Omental fat pad (tissue), 4 donors: ENCODE data around the gene MAP6. TPM values are rescaled to one million over a fixed set of nuclear protein-coding genes. Genes with fewer than 3 reads are reported as not detected.

Source experiments
- ATAC-seq: fragments of 150-250 bp; one replicate; pipeline ENCODE4 v1.9.1; 2016; ENCODE audit warnings: mild to moderate bottlenecking, moderate library complexity; ENCODE audit not compliant: low FRiP score
- DNase-seq: peaks from one replicate; pipeline ENCODE4 v3.0.0-alpha.2; 2019; ENCODE audit warnings: low spot score
- CTCF ChIP-seq, 3 donors: fragments of 450-650 bp; IDR thresholded peaks; one replicate each; pipeline ENCODE4 v1.5.1; 2016 to 2017; ENCODE audit warnings: antibody characterized with exemption in 3 of 3, mild to moderate bottlenecking in 3 of 3, moderate library complexity in 2 of 3
- total RNA-seq, 4 donors: library from RNA; depleted of rRNA; stranded (reverse); fragments of >200 nt; gene quantifications; one replicate each; pipeline ENCODE4 v1.1.0, GENCODE V29; 2016

MAP6 gene
- total RNA-seq, 4 donors from 2014 or later = 3.2 to 7.0 (median 4.2) TPM

- DNase-seq (no peak), ATAC-seq (no peak)
- no peak for TF ChIP-seq CTCF (IDR thresholded peaks at IDR 0.05)
Measured at GRCh38 chr11:75594211-75594610, 74.6 kb downstream of the MAP6 start.

DNA sequence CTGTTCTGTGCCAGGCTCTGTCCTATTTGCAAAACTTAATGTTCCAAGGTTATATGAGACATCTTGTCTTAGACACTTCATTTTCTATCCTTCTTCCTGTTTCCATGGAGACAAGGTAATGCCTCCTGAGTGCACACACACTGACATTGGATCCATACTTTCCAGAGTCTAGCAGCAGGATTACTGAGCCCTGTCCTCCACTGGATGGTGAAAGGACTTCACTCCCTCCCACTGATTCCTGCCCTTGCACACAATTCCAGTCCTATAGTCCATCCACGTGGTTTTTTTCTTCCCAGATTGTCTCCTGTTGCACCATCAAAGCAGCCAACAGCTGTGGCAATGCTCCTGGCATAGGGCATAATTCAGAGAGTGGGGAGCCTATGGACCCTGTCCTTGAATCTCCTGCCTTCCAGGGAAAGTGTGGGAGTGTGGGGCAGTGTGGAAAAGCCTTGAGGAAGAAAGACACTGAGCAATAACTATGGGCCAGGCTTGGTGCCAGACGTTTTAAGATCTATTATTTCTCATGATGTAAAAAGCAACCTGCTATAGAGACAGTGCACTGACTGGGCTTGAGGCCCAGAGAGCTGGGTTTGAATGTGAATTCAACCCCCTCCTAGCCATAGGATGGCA, 75.4 kb downstream of the MAP6 start:
- no peak for TF ChIP-seq CTCF (IDR thresholded peaks at IDR 0.05)
- ATAC-seq (no peak), DNase-seq (no peak)

DNA sequence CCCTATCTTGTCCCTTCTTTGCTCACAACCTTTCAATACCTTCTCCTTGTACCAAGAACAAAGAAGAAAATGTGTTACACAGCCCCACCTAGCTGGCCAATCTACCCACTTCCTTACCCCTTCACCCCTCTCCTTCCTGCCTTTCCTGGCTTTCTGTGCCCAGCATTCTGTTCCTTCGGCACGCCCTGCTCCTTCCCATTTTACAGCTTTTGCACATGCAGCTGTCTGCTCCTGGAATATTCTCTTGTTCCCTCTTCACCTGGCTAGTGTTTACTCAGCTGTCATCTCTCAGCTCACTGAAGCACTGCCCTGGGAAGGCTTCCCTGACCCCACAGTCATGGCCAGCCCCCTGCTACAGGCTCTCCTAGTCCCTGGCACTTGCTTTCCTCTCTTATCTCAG, 76.1 kb downstream of the MAP6 start:
- no peak for ATAC-seq
- DNase-seq = no peak
- no peak for TF ChIP-seq CTCF (IDR thresholded peaks at IDR 0.05)

DNA sequence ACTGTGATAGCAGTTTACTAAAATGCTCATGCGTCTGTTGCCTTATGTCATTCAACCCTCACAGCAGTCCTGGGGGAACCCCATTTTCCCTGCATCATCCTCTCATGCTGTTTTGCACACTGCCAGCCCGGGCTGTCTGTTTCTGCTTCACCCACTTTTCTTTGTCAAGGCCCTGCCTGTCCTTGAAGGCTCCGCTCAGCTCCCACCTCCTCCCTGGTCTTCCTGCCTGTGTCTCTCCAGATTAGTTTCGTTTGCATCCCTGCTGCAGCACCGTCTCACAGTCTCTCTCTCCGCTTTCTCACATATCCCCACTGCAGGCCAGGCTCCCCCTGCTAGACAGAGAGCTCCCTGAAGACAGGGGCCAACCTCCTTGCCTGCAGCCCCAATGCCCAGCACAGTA, 76.9 kb downstream of the MAP6 start:
- ATAC-seq = no peak
- TF ChIP-seq CTCF (IDR thresholded peaks at IDR 0.05) = no peak

DNA sequence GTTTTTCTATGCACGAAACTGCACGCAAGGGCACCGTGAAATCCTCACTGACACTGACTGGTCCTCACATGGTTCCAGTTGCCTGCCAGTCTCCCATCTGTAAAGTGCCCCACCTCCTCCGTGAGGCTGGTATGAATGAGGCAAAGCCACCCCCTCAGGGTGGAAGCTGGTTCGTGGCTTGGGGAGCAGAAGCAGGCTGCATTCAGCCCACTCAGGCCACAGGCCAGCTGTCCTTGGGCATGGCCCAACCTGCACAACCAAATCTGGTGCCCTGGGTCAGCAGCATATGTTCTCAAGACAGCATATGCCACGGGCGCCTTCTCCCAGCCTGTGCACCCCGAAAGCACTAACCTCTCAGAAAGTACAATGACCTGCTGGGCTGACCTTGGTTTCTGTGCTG, 77.5 kb downstream of the MAP6 start:
- no peak for TF ChIP-seq CTCF (IDR thresholded peaks at IDR 0.05)
- DNase-seq (no peak), ATAC-seq (no peak)

More for the DNA sequence above, 76.9 kb downstream of the MAP6 start:
- no peak for DNase-seq

DNA sequence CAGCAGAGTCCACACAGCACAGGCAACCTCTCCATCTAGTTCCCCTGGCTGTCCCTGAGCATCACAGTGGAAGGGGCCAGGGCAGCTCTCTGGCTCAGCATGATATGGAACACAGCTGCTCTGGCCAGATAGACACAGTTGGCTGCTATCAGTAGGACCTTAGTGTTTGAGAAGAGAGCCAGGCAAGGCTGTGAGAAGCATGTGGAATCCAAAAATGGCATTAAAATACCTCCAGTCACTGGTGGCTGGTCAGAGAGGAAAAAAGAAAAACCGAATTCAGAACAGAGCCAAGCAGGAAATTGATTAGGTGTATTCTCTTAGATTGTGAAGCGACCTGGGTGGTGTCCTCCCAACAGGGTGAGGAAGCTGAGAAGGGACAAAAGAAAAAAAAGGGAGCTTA, 78.9 kb downstream of the MAP6 start:
- ATAC-seq (no peak), DNase-seq (no peak)
- no peak for TF ChIP-seq CTCF (IDR thresholded peaks at IDR 0.05)

- no peak for DNase-seq
- ATAC-seq = no peak
- TF ChIP-seq CTCF (IDR thresholded peaks at IDR 0.05) = no peak
Measured at GRCh38 chr11:75589051-75589450, 79.8 kb downstream of the MAP6 start.
